ENCODE measurements around the gene PPP3CA.

- TF ChIP-seq CTCF (IDR thresholded peaks at IDR 0.05): no peak
- TF ChIP-seq POLR2A (IDR thresholded peaks at IDR 0.05): no peak
Observed at GRCh38 chr4:101155368-101155767, 192.0 kb downstream of the PPP3CA start.

Data from Peyer's patch (tissue), 4 donors.